HUES6 (cell line): ENCODE results near the gene NEO1.

Experiments used
- H3K27ac ChIP-seq: 2 replicates; pipeline ENCODE4 v1.7.0; 2013; ENCODE audit warnings: low read depth, mild to moderate bottlenecking, low read length, inconsistent platforms
- H3K27me3 ChIP-seq: 2 replicates; pipeline ENCODE4 v1.6.1; 2013; ENCODE audit warnings: low read length; ENCODE audit not compliant: control insufficient read depth, insufficient read depth
- H3K36me3 ChIP-seq: 2 replicates; pipeline ENCODE4 v1.6.1; 2013; ENCODE audit warnings: low read length; ENCODE audit not compliant: control insufficient read depth, insufficient read depth
- H3K4me1 ChIP-seq: 2 replicates; pipeline ENCODE4 v1.6.1; 2013; ENCODE audit warnings: low read length; ENCODE audit not compliant: control insufficient read depth, insufficient read depth
- H3K4me3 ChIP-seq: 2 replicates; pipeline ENCODE4 v1.5.1; 2013; ENCODE audit warnings: low read depth, low read length
- H3K9ac ChIP-seq: one replicate; pipeline ENCODE4 v1.6.1; 2013; ENCODE audit warnings: mild to moderate bottlenecking, low read length
- H3K9me3 ChIP-seq: 2 replicates; pipeline ENCODE4 v1.6.1; 2013; ENCODE audit warnings: low read depth, low read length; ENCODE audit not compliant: control insufficient read depth, insufficient read depth

The NEO1 gene

GRCh38 chr15:73324496-73325170 lies 272.4 kb downstream of the NEO1 start:
- Histone ChIP-seq H3K4me3 (no peak overlapping the region), H3K27ac (no peak overlapping the region), H3K27me3 (no peaks in the 10 kb centered on the region), H3K9ac (no peak overlapping the region), H3K9me3 (no peaks in the 10 kb centered on the region), H3K4me1 (no peaks in the 10 kb centered on the region; the same call in 1 of the 2 replicates), H3K36me3 (peaks cover 20% of the 10 kb centered on the region; the same call in 1 of the 2 replicates)

DNA sequence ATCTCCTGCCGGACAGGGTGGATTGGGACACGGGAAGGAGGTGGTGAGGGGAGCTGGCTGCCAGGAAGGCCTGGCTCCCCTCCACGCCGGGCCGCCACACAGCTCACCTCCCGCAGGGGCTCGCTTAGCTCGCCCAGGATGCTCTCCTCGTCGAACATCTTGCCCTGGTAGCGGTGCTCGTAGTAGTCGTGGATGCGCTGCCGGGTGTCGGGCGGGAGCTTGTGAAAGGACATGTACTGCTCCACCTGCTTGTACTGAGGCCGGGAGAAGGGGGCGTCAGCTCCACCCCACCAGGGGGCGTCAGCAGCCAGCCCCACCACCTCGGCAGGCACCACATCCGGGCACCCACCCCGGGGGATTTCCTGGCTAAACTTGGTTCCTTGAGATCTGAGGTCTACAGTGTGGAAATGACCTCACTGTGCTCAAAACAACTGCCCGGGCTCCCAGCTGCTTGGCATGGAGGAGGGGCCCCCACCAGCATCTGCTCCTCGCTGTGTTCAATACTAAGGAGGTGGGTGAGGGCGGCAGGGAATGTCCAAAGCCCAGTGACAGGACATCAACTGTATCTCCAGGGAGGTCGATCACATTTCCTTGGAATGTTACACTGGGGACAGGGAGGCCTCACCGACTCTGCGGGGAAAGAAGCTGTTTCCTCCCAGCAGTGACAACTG lies 273.1 kb downstream of the NEO1 start:
- H3K9ac ChIP-seq: no peak overlapping the region
- no peak overlapping the region for H3K4me3 ChIP-seq
- H3K27me3 ChIP-seq: no peaks in the 10 kb centered on the region
- H3K36me3 ChIP-seq: peaks cover 20% of the 10 kb centered on the region; the same call in 1 of the 2 replicates
- no peaks in the 10 kb centered on the region for H3K9me3 ChIP-seq
- no peak overlapping the region for H3K27ac ChIP-seq
- H3K4me1 ChIP-seq: peaks cover 4% of the 10 kb centered on the region

- no peak overlapping the region for H3K9ac ChIP-seq
- peaks cover 12% of the 10 kb centered on the region for H3K4me1 ChIP-seq
- H3K4me3 ChIP-seq: no peak overlapping the region
Observed at GRCh38 chr15:73326157-73326556, 273.9 kb downstream of the NEO1 start.

DNA sequence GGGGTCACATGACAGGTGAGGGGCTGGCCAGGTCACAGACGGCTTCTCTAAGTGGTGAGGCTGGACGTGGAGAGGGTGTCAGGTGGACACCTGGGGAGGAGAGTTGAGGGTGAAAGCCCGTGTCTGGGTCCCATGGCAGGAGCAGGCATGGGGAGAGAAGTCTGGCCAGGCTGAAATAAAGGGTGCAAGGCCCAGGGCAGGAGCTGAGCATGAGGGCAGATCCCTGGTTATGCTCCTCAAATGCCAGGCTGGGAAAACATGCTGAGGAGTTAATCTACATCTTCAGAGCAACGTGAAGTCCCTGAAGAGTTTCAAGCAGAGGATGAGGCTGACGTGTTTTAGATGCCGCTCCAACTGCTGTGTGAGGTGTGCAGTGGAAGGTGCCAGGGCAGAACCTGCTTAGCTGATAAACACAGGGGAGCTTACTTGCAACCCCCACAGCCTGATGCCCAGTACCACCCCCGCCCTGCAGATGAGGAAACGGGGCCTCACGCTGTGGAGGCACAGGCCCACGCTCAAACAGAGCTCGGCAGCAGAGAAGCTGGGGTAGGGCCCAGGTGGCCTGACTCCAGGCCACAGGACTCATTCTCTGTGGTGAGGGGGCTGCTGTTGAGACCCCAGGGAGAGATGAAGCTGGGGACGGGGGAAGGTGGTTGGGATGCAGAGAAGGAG lies 276.0 kb downstream of the NEO1 start:
- no peaks in the 10 kb centered on the region for H3K27me3 ChIP-seq
- no peak overlapping the region for H3K27ac ChIP-seq
- no peak overlapping the region for H3K9ac ChIP-seq
- H3K9me3 ChIP-seq: no peaks in the 10 kb centered on the region
- H3K4me3 ChIP-seq: no peak overlapping the region
- H3K36me3 ChIP-seq: peaks cover 19% of the 10 kb centered on the region; the same call in 1 of the 2 replicates
- peaks cover 14% of the 10 kb centered on the region for H3K4me1 ChIP-seq

More at GRCh38 chr15:73326157-73326556, 273.9 kb downstream of the NEO1 start:
- Histone ChIP-seq H3K27me3 (no peaks in the 10 kb centered on the region), H3K9me3 (no peaks in the 10 kb centered on the region), H3K36me3 (peaks cover 20% of the 10 kb centered on the region; the same call in 1 of the 2 replicates), H3K27ac (no peak overlapping the region)

GRCh38 chr15:73328981-73329380 lies 276.7 kb downstream of the NEO1 start:
- H3K9ac ChIP-seq: no peak overlapping the region
- H3K36me3 ChIP-seq: peaks cover 13% of the 10 kb centered on the region; the same call in 1 of the 2 replicates

DNA sequence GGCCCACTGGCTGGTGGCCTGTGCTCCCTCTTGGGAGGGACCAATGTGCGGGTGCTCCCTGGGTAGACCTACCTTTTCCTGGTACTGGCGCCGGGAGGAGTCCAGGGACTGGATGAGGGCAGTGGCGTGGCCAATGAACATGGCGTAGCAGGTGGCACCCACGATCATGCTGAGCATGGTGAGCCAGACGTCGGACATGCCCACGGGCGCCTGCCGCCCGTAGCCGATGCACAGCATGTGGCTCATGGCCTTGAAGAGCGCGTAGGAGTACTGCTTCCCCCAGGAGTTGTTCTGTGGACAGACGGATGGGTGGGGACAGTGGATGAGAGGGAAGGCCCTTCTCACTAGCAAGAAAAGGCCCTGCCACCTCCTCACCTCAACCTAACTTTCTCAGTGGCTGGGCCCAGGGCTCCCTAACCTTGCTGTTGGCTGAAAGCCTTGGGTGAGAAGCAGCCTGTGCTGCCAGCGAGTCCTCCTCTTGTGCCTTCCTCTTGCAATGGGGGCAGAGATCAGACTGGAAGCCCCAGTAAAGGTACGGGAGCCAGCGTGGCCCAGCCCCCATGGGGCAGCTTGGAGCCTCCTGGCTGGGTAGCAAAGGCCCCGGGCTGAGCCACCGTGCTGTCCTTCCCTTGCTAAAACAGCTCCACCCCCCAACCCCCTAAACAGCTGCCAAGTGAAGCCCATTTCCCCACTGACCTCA lies 277.4 kb downstream of the NEO1 start:
- Histone ChIP-seq H3K4me1 (peaks cover 14% of the 10 kb centered on the region), H3K27me3 (no peaks in the 10 kb centered on the region), H3K36me3 (peaks cover 13% of the 10 kb centered on the region; the same call in 1 of the 2 replicates), H3K9ac (no peak overlapping the region), H3K9me3 (no peaks in the 10 kb centered on the region), H3K27ac (no peak overlapping the region), H3K4me3 (no peak overlapping the region)

More at GRCh38 chr15:73328981-73329380, 276.7 kb downstream of the NEO1 start:
- H3K9me3 ChIP-seq: no peaks in the 10 kb centered on the region
- H3K27ac ChIP-seq: no peak overlapping the region
- no peaks in the 10 kb centered on the region for H3K27me3 ChIP-seq
- H3K4me3 ChIP-seq: no peak overlapping the region
- peaks cover 14% of the 10 kb centered on the region for H3K4me1 ChIP-seq

GRCh38 chr15:73330206-73331051 lies 278.2 kb downstream of the NEO1 start:
- Histone ChIP-seq H3K9ac (no peak overlapping the region), H3K36me3 (peaks cover 8% of the 10 kb centered on the region; the same call in 1 of the 2 replicates), H3K27ac (no peak overlapping the region), H3K27me3 (no peaks in the 10 kb centered on the region), H3K4me3 (no peak overlapping the region), H3K4me1 (peaks cover 14% of the 10 kb centered on the region), H3K9me3 (no peaks in the 10 kb centered on the region)

DNA sequence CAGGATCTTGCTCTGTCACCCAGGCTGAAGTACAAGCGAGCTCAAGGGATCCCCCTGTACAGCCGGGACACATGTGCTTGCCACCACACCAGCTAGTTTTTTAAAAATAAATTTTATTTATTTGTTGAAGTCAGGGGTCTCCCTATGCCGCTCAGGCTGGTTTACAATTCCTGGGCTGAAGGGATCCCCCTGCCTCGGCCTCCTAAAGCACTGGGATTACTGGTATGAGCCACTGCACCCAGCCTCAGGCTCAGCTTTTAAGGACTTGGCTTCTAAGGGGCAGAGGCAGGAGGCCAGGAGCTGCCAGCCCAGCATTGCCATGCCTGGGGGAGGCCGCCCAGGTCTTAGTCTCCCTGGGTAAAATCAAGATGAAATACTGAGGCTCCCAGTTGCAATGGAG lies 279.2 kb downstream of the NEO1 start:
- Histone ChIP-seq H3K4me1 (peaks cover 14% of the 10 kb centered on the region), H3K4me3 (no peak overlapping the region), H3K36me3 (peaks cover 8% of the 10 kb centered on the region; the same call in 1 of the 2 replicates), H3K9ac (no peak overlapping the region), H3K27me3 (no peaks in the 10 kb centered on the region), H3K27ac (no peak overlapping the region), H3K9me3 (no peaks in the 10 kb centered on the region)

- no peak overlapping the region for H3K4me3 ChIP-seq
- H3K9me3 ChIP-seq: no peaks in the 10 kb centered on the region
- no peak overlapping the region for H3K9ac ChIP-seq
- no peak overlapping the region for H3K27ac ChIP-seq
- H3K36me3 ChIP-seq: peaks cover 8% of the 10 kb centered on the region; the same call in 1 of the 2 replicates
- no peaks in the 10 kb centered on the region for H3K27me3 ChIP-seq
- H3K4me1 ChIP-seq: peaks cover 14% of the 10 kb centered on the region
Observed at GRCh38 chr15:73331991-73332925, 280.0 kb downstream of the NEO1 start.
